ENCODE data around the gene L3MBTL4.

Gene L3MBTL4

GRCh38 chr18:5967007-5967406, 447.7 kb downstream of the L3MBTL4 start:
- TF ChIP-seq ZBTB7A (IDR thresholded peaks at IDR 0.05; ENCODE audit: low read depth) (no peak), CREB1 (IDR thresholded peaks at IDR 0.05; ENCODE audit: low read depth) (no peak), REST (IDR thresholded peaks at IDR 0.05; ENCODE audit: low read depth) (no peak), USF1 (IDR thresholded peaks at IDR 0.05) (no peak), TCF12 (IDR thresholded peaks at IDR 0.05; ENCODE audit: low read depth) (no peak), TEAD4 (IDR thresholded peaks at IDR 0.05) (no peak), NFIC (IDR thresholded peaks at IDR 0.05) (no peak)

GRCh38 chr18:5966514-5966913, 448.2 kb downstream of the L3MBTL4 start:
- TF ChIP-seq YY1 (IDR thresholded peaks at IDR 0.05; ENCODE audit: low read depth) (no peak), REST (IDR thresholded peaks at IDR 0.05; ENCODE audit: low read depth) (no peak)

GRCh38 chr18:5964996-5965395, 449.7 kb downstream of the L3MBTL4 start:
- TF ChIP-seq FOXM1 (IDR thresholded peaks at IDR 0.05; ENCODE audit: borderline replicate concordance, low read depth) (no peak), REST (IDR thresholded peaks at IDR 0.05; ENCODE audit: low read depth) (no peak)

GRCh38 chr18:5964596-5964995, 450.1 kb downstream of the L3MBTL4 start:
- TF ChIP-seq USF1 (IDR thresholded peaks at IDR 0.05) (no peak), ZBTB7A (IDR thresholded peaks at IDR 0.05; ENCODE audit: low read depth) (no peak)

GRCh38 chr18:5964108-5964507, 450.6 kb downstream of the L3MBTL4 start:
- TF ChIP-seq CEBPB (IDR thresholded peaks at IDR 0.05) (no peak), CREB1 (IDR thresholded peaks at IDR 0.05; ENCODE audit: low read depth) (no peak), NFIC (IDR thresholded peaks at IDR 0.05) (no peak), TEAD4 (IDR thresholded peaks at IDR 0.05) (no peak), YY1 (IDR thresholded peaks at IDR 0.05; ENCODE audit: low read depth) (no peak), RAD21 (IDR thresholded peaks at IDR 0.05; ENCODE audit: low read depth) (no peak), ZBTB7A (IDR thresholded peaks at IDR 0.05; ENCODE audit: low read depth) (no peak), EGR1 (IDR thresholded peaks at IDR 0.05) (no peak), MAX (IDR thresholded peaks at IDR 0.05) (no peak), EP300 (IDR thresholded peaks at IDR 0.05; ENCODE audit: borderline replicate concordance) (no peak), USF1 (IDR thresholded peaks at IDR 0.05) (no peak), FOXM1 (IDR thresholded peaks at IDR 0.05; ENCODE audit: borderline replicate concordance, low read depth) (no peak), REST (IDR thresholded peaks at IDR 0.05; ENCODE audit: low read depth) (no peak), TCF12 (IDR thresholded peaks at IDR 0.05; ENCODE audit: low read depth) (no peak), TAF1 (IDR thresholded peaks at IDR 0.05; ENCODE audit: low read depth) (no peak)
